Endothelial cell (in vitro differentiated cells): ENCODE measurements around the gene MAP3K5. TPM values are rescaled to one million over a fixed set of nuclear protein-coding genes. Genes with fewer than 3 reads are reported as not detected.

Experiments
- DNase-seq: peaks from one replicate; pipeline ENCODE4 v3.0.0; 2021; ENCODE audit warnings: low spot score
- H3K27ac Mint-ChIP-seq: one replicate; pipeline ENCODE4 v1.8.0; 2021; ENCODE audit warnings: mixed read lengths, inconsistent platforms; ENCODE audit not compliant: unreplicated experiment
- H3K27me3 Mint-ChIP-seq: one replicate; pipeline ENCODE4 v1.8.0; 2021; ENCODE audit warnings: mild to moderate bottlenecking, moderate library complexity, mixed read lengths, inconsistent platforms; ENCODE audit not compliant: unreplicated experiment
- H3K36me3 Mint-ChIP-seq: one replicate; pipeline ENCODE4 v1.8.0; 2021; ENCODE audit warnings: mild to moderate bottlenecking, low read depth, mixed read lengths, inconsistent platforms; ENCODE audit not compliant: unreplicated experiment
- H3K4me1 Mint-ChIP-seq: one replicate; pipeline ENCODE4 v1.8.0; 2021; ENCODE audit warnings: mild to moderate bottlenecking, mixed read lengths, inconsistent platforms; ENCODE audit not compliant: unreplicated experiment
- H3K4me3 Mint-ChIP-seq: one replicate; pipeline ENCODE4 v1.8.0; 2021; ENCODE audit warnings: mild to moderate bottlenecking, mixed read lengths, inconsistent platforms; ENCODE audit not compliant: unreplicated experiment
- H3K9me3 Mint-ChIP-seq: one replicate; pipeline ENCODE4 v1.8.0; 2021; ENCODE audit warnings: mixed read lengths, inconsistent platforms; ENCODE audit not compliant: unreplicated experiment
- total RNA-seq: library from RNA; stranded (reverse); fragmentation: NEBNext Ultra II Directional; extraction: Animal tissue kit (Norgen Biotek cat#: 25700); gene quantifications from one replicate; pipeline ENCODE4 v1.2.1, GENCODE V29; 2021; ENCODE audit not compliant: unreplicated experiment
- TF ChIP-seq, protein P1 (sequence below): fragments of 200-600 bp; sonication (generic); IDR thresholded peaks from one replicate; pipeline ENCODE4 v1.5.0; 2021; ENCODE audit warnings: antibody characterized with exemption; ENCODE audit not compliant: unreplicated experiment

MAP3K5 gene
- total RNA-seq, 1 donor from 2014 or later: 0.33 TPM

DNA sequence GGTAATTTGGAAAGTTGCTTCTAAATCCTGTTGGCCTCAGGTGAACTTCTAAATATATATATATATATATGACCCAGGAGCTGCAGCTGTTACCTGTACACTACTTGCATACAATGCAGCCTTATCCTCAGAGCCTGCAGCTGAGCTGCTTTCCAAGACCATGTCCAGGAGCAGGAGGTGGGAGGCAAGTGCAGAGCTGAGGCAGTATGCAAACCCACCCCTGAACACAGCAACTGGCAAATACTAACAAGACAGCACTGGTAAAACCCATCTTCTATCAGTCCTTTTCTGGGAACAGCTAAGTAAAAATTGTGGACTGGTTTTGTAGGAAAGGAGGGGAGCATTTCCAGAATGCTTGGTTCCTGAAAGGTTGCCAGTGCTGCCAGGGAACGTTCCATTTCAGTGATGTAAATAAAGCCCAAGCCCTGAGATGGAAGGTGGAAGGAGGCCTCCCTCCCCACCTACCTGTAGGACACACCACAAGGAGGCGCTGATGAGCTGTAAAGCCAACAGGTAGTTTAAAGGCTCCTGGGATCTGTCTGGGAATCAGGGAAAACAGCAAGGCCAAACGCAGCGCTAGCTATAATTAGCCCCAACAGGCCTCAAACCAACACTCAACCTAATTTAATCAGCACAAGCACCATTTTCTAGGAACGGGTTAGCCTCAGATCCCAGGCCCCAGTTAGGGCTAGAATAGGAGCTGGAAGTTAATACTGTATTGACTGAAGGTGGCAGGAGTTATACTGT is 148.3 kb downstream of the MAP3K5 start:
- TF ChIP-seq, protein P1, sequence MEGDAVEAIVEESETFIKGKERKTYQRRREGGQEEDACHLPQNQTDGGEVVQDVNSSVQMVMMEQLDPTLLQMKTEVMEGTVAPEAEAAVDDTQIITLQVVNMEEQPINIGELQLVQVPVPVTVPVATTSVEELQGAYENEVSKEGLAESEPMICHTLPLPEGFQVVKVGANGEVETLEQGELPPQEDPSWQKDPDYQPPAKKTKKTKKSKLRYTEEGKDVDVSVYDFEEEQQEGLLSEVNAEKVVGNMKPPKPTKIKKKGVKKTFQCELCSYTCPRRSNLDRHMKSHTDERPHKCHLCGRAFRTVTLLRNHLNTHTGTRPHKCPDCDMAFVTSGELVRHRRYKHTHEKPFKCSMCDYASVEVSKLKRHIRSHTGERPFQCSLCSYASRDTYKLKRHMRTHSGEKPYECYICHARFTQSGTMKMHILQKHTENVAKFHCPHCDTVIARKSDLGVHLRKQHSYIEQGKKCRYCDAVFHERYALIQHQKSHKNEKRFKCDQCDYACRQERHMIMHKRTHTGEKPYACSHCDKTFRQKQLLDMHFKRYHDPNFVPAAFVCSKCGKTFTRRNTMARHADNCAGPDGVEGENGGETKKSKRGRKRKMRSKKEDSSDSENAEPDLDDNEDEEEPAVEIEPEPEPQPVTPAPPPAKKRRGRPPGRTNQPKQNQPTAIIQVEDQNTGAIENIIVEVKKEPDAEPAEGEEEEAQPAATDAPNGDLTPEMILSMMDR: peak; percentile 76
- Mint-ChIP-seq H3K4me1 (no peaks in the 10 kb centered on the region), H3K27me3 (no peaks in the 10 kb centered on the region), H3K36me3 (no peaks in the 10 kb centered on the region), H3K4me3 (no peak overlapping the region), H3K9me3 (no peaks in the 10 kb centered on the region), H3K27ac (no peak overlapping the region)
- peak; percentile 88 for DNase-seq

DNA sequence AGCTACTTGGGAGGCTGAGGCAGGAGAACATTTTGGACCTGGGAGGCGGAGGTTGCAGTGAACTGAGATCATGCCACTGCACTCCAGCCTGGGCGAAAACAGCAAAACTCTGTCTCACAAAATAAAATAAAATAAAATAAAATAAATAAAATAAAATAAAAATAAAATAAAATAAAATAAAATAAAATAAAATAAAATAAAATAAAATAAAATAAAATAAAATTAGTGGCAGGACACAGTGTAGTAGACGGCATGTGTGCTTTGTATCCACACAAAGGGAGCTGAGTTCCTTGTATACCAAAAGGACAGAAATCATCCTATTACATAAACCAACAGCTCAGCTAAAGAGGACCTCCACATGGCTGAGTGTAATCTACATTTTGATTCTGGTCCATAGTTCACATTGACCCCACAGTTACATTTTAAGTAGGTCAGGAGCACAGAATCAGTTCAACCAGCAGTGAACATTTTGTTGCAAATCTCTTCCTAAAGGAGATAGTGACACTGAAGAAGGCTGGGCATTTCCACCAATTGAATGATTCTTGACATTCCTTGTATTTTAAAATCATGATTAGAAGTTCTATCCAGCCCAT is 150.3 kb downstream of the MAP3K5 start:
- Mint-ChIP-seq H3K27ac (no peak overlapping the region), H3K9me3 (no peaks in the 10 kb centered on the region), H3K4me3 (no peak overlapping the region), H3K4me1 (no peaks in the 10 kb centered on the region), H3K36me3 (no peaks in the 10 kb centered on the region), H3K27me3 (no peaks in the 10 kb centered on the region)
- DNase-seq: no peak
- TF ChIP-seq, protein P1: no peak

DNA sequence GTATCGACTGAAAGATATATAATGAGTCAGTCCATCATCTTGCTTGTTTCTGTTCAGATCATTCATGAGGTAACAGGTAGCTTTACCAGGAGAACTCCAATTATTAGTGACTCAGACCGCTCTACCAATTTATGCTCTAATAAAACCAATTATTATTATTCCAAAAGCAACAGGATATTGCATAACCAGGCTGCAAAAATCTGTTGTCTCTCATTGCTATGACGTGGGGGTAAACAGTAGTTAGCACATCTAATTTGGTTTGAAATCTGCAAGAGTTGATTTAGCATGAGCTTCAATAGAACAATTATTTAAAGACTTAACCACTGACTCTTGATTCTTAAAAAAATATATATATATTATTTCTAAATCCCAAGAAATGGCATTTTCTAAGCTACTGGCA is 151.1 kb downstream of the MAP3K5 start:
- Mint-ChIP-seq H3K4me1 (no peaks in the 10 kb centered on the region), H3K9me3 (no peaks in the 10 kb centered on the region), H3K27ac (no peak overlapping the region), H3K4me3 (no peak overlapping the region), H3K27me3 (no peaks in the 10 kb centered on the region), H3K36me3 (no peaks in the 10 kb centered on the region)
- no peak for DNase-seq
- TF ChIP-seq, protein P1: no peak

DNA sequence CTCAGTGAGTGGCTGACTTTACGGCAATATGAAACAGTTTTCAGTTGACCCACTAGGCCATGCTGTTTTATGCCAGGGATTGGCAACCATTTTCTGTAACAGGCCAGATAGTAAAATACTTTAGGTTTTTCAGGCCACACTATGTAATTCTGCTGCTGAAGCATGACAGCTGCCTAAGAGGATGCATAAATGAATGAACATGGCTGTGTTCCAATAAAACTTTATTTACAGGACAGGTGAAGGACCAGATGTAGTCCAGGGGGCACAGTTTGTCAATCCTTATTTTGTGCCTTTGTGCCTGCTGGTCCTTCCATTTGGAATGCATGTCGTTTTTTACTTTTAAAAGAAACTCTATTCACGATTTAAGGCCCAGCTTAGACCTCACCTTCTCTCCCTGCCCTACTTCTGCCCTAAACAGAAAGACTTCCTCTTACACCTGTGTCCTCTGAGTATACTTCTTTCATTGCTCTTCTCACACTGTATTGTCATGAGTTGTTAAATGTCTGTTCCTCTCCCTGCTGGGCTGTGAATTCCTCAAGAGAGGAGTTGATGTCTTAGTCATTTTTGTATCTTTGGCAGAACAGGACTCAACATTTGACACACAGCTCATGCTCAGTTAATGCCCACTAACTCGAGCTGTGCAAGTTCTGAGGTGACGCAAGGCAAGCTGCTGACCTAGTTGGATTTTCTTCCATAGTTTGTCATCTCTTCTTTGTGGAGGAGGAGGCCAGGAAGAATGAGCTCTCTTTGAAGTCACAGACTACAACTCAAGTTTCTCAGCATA is 152.0 kb downstream of the MAP3K5 start:
- TF ChIP-seq, protein P1: no peak
- Mint-ChIP-seq H3K27me3 (no peaks in the 10 kb centered on the region), H3K4me3 (no peak overlapping the region), H3K4me1 (no peaks in the 10 kb centered on the region), H3K9me3 (no peaks in the 10 kb centered on the region), H3K36me3 (no peaks in the 10 kb centered on the region), H3K27ac (no peak overlapping the region)
- DNase-seq: no peak
